Large intestine (tissue), 3 donors: ENCODE data around the gene SLC50A1. TPM values are rescaled to one million over a fixed set of nuclear protein-coding genes. Genes with fewer than 3 reads are reported as not detected.

Experiments
- DNase-seq, 2 donors: peaks; one replicate each; pipeline versions ENCODE4 v3.0.0 to v3.0.0-alpha.2; 2013
- H3K27ac ChIP-seq: one replicate; pipeline ENCODE4 v1.5.1; 2013; ENCODE audit warnings: low read length
- H3K27me3 ChIP-seq: 2 replicates; pipeline ENCODE4 v1.6.1; 2013; ENCODE audit warnings: low read length; ENCODE audit not compliant: control insufficient read depth, insufficient read depth
- H3K36me3 ChIP-seq: 2 replicates; pipeline ENCODE4 v1.6.1; 2013; ENCODE audit warnings: low read length; ENCODE audit not compliant: control insufficient read depth, insufficient read depth
- H3K4me1 ChIP-seq: one replicate; pipeline ENCODE4 v1.6.1; 2013; ENCODE audit warnings: low read length; ENCODE audit not compliant: control insufficient read depth, insufficient read depth
- H3K4me3 ChIP-seq: one replicate; pipeline ENCODE4 v1.5.1; 2013; ENCODE audit warnings: low read length
- H3K9me3 ChIP-seq: one replicate; pipeline ENCODE4 v1.6.1; 2013; ENCODE audit warnings: mild to moderate bottlenecking, low read depth, low read length, moderate library complexity; ENCODE audit not compliant: control insufficient read depth
- WGBS: methylation state at CpG from one replicate; pipeline ENCODE4 v1.1.5; 2013; ENCODE audit warnings: low lambda C conversion rate; ENCODE audit not compliant: insufficient coverage; 5-methylcytosine and 5-hydroxymethylcytosine counted together
- polyA plus RNA-seq: library from polyadenylated mRNA; unstranded; fragments of 120-200 nt; gene quantifications from one replicate; pipeline ENCODE4 v1.2.1, GENCODE V29; 2013

The SLC50A1 gene
- polyA plus RNA-seq, 1 donor = 57.4 TPM

- no CpG with 5 or more reads among the region's 7 CpGs for WGBS
- Histone ChIP-seq H3K27ac (no peak overlapping the region), H3K27me3 (peaks cover 23% of the 10 kb centered on the region), H3K4me3 (no peak overlapping the region), H3K36me3 (peaks cover 19% of the 10 kb centered on the region), H3K9me3 (no peaks in the 10 kb centered on the region), H3K4me1 (peaks cover 19% of the 10 kb centered on the region)
- no peak for DNase-seq
Observed at GRCh38 chr1:155170806-155171205, 35.2 kb downstream of the SLC50A1 start.

DNA sequence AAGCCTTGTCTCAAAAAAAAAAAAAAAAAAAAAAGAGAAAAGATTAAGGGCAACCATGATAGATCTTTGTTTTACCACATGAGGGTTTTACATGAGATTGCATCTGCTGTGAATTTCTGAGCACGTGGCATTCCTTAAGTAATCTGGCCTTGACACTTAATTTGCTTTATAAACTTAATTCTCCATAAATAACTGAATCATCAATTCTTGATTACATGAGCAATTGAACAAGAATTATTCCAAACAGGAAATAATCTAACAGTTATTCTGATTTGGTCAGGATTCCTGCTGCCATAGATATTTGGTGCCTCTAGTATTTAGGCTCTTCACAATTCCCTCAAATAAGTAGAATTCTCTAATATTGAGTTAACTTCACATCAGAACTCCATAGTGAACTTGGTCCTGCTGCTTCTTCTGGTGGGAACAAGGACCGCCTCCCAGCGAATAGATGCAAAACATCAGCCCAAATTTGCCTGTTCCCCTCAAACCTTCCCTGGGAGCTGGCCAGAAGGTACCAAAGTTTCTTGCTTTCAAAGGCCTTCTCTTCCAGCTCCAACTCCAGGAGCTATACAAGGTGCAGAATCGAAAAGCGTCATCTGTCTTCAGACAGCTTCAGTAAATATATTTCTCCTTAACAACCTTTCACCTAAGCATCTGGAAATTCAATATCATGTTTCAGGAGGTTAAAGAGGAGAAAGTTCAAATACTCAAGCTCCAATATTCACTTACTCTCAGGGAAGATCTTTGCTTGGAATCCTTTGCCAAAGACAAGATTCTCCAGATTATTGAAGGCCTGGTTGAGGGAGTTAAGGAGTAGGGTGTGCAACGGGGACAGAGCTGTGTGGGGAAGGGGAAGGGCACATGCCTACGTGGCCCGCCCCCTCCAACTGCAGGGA lies 36.4 kb downstream of the SLC50A1 start:
- Histone ChIP-seq H3K27me3 (peaks cover 23% of the 10 kb centered on the region), H3K4me3 (peak overlapping the region; percentile 87), H3K4me1 (peaks cover 21% of the 10 kb centered on the region), H3K9me3 (no peaks in the 10 kb centered on the region), H3K36me3 (peaks cover 19% of the 10 kb centered on the region), H3K27ac (peak overlapping the region; percentile 65)
- 100% methylated on average over 1 of the region's 8 CpGs for WGBS
- DNase-seq = no peak

GRCh38 chr1:155172732-155173477 lies 37.3 kb downstream of the SLC50A1 start, which contains the start of gene KRTCAP2:
Gene KRTCAP2, minus strand, starts transcription at chr1:155173304. Its CDS starts 80 bp downstream, at chr1:155173224.
- H3K4me1 ChIP-seq = peaks cover 14% of the 10 kb centered on the region
- H3K4me3 ChIP-seq = peak within 1 kb of the TSS; percentile 87
- peak; percentile 94 to 96 for DNase-seq
- peak within 1 kb of the TSS; percentile 65 for H3K27ac ChIP-seq
- WGBS = no CpG with 5 or more reads among the region's 57 CpGs
- no peaks in the 10 kb centered on the region for H3K9me3 ChIP-seq
- H3K27me3 ChIP-seq = peaks cover 23% of the 10 kb centered on the region
- H3K36me3 ChIP-seq = peaks cover 19% of the 10 kb centered on the region

GRCh38 chr1:155173478-155174323 lies 38.0 kb downstream of the SLC50A1 start, which contains the start of gene TRIM46:
Gene TRIM46, plus strand, starts transcription at chr1:155173849. Its CDS starts 118 bp downstream, at chr1:155173967.
- Histone ChIP-seq H3K27me3 (peaks cover 23% of the 10 kb centered on the region), H3K36me3 (peaks cover 18% of the 10 kb centered on the region), H3K27ac (peak within 1 kb of the TSS; percentile 65), H3K4me3 (peak within 1 kb of the TSS; percentile 87), H3K9me3 (no peaks in the 10 kb centered on the region), H3K4me1 (peaks cover 12% of the 10 kb centered on the region)
- 0% methylated on average over 2 of the region's 38 CpGs for WGBS
- no peak for DNase-seq

- Histone ChIP-seq H3K36me3 (peaks cover 10% of the 10 kb centered on the region), H3K4me1 (peaks cover 18% of the 10 kb centered on the region), H3K27me3 (peaks cover 23% of the 10 kb centered on the region), H3K9me3 (no peaks in the 10 kb centered on the region), H3K27ac (no peak overlapping the region), H3K4me3 (peak overlapping the region; percentile 11)
- 20% methylated on average over 1 of the region's 35 CpGs for WGBS
- DNase-seq = no peak
Observed at GRCh38 chr1:155174324-155175280, 39.0 kb downstream of the SLC50A1 start.

DNA sequence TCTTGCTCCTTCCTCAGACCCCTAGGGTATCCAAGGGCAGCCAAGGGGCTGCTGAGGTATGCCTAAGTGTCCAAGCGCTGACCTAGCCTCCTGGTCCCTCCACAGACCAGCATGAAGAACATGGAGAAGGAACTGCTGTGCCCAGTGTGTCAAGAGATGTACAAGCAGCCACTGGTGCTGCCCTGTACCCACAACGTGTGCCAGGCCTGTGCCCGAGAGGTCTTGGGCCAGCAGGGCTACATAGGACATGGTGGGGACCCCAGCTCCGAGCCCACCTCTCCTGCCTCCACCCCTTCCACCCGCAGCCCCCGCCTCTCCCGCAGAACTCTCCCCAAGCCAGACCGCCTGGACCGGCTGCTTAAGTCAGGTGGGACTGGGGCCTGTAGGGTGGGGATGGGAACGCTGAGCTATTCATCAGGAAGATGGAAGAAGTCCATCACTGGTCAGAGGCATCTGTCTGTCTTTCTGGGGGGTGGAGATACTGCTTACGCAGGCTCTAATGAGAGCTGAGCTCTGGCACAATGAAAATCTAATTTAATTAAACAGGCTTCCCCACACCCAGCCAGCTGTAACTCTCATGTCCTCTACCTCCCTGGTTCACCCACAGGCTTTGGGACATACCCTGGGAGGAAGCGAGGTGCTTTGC lies 39.8 kb downstream of the SLC50A1 start:
- peaks cover 2% of the 10 kb centered on the region for H3K36me3 ChIP-seq
- H3K9me3 ChIP-seq = no peaks in the 10 kb centered on the region
- H3K4me3 ChIP-seq = no peak overlapping the region
- no peak overlapping the region for H3K27ac ChIP-seq
- peaks cover 23% of the 10 kb centered on the region for H3K27me3 ChIP-seq
- WGBS = no CpG with 5 or more reads among the region's 12 CpGs
- H3K4me1 ChIP-seq = peaks cover 18% of the 10 kb centered on the region
- no peak for DNase-seq

GRCh38 chr1:155175927-155176371 lies 40.3 kb downstream of the SLC50A1 start:
- Histone ChIP-seq H3K9me3 (no peaks in the 10 kb centered on the region), H3K4me1 (peaks cover 18% of the 10 kb centered on the region), H3K4me3 (no peak overlapping the region), H3K27ac (no peak overlapping the region), H3K27me3 (peaks cover 23% of the 10 kb centered on the region), H3K36me3 (no peaks in the 10 kb centered on the region)
- no CpG with 5 or more reads among the region's 9 CpGs for WGBS
- DNase-seq = no peak

DNA sequence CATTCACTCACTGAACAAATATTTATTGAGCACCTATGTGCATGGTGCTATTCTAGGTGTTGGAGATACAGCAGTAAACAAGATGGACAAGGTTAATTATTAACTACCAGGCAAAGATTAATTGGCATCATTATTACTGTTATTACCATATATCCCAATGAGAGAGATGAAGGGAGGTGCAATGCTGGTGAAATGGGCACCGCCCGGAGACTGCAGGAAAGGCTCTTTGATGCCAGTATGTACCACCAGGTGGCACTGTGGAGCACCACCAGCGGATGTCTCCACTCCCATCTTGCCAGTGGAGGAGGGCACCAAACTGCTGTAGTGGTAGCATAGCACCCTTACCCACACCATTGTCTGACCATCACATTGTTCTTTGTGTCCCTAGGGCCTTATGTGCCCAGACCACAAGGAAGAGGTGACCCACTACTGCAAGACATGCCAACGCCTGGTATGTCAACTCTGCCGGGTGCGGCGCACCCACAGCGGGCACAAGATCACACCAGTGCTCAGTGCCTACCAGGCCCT lies 41.0 kb downstream of the SLC50A1 start:
- no peak overlapping the region for H3K27ac ChIP-seq
- H3K4me3 ChIP-seq = no peak overlapping the region
- H3K4me1 ChIP-seq = peaks cover 18% of the 10 kb centered on the region
- H3K36me3 ChIP-seq = no peaks in the 10 kb centered on the region
- peaks cover 23% of the 10 kb centered on the region for H3K27me3 ChIP-seq
- H3K9me3 ChIP-seq = no peaks in the 10 kb centered on the region
- no CpG with 5 or more reads among the region's 8 CpGs for WGBS
- DNase-seq = peak in 1 of 2 donors; percentile 62
